ENCODE measurements around the gene MBNL2.
A peak's percentile ranks its signal among the peaks of the same experiment; 100 is the strongest.

The MBNL2 gene

DNA sequence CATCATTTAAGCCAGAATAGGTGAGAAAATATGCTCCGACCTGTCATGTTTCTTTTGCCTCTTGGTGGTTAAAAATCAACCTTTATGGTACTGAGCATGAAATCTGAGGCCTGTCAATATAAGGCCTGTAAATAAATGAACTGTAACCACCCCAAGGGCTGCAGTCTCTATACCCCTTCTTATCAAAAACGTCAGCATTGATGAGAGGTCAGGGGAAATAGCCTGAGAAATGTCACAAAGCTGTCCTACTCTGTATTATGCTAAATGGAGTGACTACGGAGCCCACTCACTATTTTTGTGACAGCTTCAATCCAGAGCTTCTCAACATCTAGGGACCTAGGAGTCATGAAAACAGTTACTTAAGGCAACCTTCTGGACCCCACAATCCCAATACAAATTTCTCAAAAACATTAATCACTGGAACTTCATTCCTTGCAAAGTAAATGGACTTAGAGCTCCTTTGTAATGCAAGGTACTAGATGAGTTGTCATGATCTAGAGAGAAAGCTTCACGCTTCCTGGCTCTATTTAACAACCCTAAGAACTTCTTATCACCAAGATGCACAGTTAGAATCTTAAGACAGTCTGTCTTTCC, 209.1 kb downstream of the MBNL2 start:
- no peak for DNase-seq

- no peak for DNase-seq
These were observed 210.2 kb downstream of the MBNL2 start for GRCh38 chr13:97432232-97432916.

DNA sequence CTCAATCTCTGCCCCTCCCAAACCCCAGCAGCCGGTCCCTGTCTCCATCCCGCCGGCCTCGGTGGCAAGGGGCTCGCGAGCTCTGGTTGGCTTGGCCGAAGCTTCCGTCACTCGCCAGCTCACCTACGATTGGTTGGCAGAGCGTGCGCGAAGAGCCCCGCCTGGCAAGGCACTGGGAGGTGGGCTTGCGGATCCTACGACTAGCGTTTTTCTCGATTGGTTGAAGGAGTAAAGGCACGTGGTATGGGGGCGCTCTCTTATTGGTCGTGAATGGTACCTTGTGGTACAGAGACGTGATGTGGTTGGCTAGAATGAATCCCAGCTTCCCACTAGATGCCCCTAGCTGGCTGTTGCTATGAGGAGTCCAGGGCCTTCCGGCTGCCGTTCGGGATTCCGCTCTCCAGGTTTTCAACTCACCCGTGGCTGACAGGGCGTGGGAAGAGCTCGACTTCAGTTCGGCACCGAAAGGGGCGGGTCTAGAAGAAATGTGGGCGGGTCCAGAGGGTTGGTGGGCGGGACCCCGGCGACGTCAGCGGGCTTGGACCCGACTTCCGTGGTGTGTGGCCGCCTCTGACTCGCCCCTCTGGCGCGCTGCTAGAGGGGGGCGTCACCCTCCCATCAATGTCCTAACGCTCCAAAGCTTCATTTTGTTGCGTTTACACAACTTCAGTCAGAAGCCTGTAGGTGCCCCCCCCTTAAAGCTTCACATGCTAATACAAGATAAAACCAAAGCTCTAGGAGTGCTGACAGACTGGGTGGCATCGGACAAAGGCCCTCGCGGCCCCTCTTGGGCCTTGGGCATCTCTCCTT, 211.0 kb downstream of the MBNL2 start:
- DNase-seq: peak; percentile 100

DNA sequence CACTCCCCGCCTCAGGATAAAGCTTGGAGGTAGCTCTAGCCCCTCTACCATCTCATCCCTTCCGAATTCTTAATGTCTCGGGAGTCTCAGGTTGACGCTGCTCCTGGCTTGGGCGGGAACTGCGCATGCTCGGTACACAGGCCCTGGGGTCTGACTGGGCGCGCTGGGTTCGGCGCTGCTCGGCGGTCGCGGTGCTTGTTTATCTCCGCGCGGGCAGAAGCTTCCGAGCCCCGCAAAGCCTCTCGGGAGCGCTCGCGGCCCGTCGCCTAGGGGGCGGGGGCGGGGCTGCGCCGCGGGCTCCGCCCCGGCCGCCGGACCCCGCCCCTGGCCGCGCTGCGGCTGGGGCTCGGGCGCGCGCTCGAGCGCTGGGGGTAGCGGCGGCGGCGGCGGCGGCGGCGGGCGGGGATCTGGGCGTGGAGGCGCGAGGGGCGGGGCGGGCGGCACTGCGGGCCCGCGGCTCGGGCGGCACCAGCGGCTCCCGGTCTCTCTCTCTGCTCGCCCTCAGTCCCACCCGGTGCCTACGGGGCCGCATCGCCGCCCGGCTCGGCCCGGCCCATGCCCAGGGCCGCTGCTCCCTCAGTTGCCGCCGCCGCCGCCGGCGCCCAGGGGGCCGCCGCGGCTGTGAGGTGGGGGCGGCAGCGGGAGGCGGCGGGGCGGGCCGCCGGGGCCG, 211.7 kb downstream of the MBNL2 start, which contains the start of gene RAP2A:
Gene RAP2A, plus strand, starts transcription at position 443 of the 670 bp plus-strand sequence. CDS start 302 bp downstream, outside the sequence.
- DNase-seq: peak; percentile 85

GRCh38 chr13:97434397-97435201, 212.5 kb downstream of the MBNL2 start:
- DNase-seq: peak; percentile 26

GRCh38 chr13:97435323-97435722, 213.2 kb downstream of the MBNL2 start:
- DNase-seq: no peak

DNA sequence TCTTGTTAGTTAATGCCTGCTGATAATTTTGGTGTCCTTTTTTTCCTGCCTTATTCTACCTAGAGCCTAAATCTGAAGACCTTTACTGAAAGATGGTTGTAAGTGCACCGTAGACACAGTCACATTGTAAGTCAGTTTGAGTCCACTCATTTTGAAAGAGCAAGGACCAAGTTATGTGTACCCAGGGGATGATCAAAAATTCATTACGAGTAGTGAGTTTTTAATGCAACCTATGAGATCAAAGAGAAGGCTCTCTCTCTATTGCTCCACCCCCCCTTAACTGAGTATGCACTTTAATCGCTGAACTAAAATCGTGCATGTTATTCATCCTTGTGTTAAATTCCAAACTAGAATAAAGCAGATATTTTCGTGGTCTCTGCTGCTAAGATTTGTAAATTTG, 213.7 kb downstream of the MBNL2 start:
- DNase-seq: no peak

- DNase-seq: no peak
These were observed 214.7 kb downstream of the MBNL2 start for GRCh38 chr13:97436845-97437244.

- no peak for DNase-seq
These were observed 215.6 kb downstream of the MBNL2 start for GRCh38 chr13:97437729-97438128.

DNA sequence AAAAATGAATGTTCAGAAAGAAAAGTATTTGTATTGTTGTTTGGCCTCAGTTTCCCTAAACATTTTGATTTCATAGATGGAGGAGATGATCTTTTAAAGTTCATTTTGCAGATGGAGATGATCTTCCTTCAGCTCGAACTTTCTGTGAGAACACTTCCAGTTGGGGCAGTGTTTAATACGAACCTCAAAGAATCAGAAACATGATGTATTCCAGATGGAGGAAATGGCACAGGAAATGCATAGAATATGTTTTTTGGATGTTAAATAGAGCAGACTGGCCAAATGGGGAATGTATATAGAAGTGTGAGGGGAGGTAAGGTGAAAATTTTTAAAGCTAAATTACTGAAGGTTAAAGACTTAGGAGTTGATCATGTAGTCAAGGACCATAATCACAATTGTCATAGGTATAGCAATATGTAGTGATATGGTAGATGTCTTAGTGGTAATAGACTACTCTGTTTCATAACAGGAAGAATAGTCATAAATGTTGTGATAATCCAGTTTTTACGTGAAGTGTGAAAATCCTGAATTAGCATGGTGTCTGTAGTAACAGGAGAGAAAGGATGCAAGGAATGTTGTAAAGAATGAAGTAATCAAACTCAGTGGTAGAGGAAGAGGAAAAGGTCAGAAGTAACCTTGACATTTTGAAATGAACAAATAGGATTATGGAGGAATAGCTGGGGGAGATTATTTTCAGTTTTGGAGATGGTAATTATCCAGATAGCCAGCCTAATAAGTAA, 216.9 kb downstream of the MBNL2 start:
- no peak for DNase-seq

GRCh38 chr13:97440598-97441170, 218.6 kb downstream of the MBNL2 start:
- DNase-seq: no peak

DNA sequence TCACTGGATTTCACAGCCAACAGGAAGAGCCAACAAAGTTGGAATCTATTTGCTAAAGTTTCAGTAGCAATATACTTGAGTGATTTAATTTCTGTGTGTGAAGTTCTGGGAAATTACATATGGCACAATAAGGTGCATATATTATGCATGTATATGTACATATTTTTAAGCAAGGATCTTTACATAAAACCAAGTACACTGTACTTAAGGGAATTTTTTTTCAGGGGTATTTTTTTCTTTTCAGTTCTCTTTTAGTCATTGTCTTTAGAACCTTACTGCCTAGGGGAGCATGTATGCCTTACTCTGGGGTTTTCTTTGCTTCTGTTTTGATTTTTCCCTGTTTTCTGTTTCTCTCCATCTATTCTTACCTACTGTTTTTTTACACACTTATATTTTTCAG, 219.2 kb downstream of the MBNL2 start:
- no peak for DNase-seq
